ENCODE measurements around the gene GCN1.

Gene GCN1

GRCh38 chr12:120158351-120158750, 36.2 kb downstream of the GCN1 start:
- no peak for TF ChIP-seq POLR2AphosphoS5 (IDR thresholded peaks at IDR 0.05; ENCODE audit: low read depth)
- no peak for TF ChIP-seq SPI1 (IDR thresholded peaks at IDR 0.05; ENCODE audit: borderline replicate concordance, low read depth)
- no peak for TF ChIP-seq CTCF (IDR thresholded peaks at IDR 0.05; ENCODE audit: insufficient read depth, low read length)
- no peak for TF ChIP-seq REST (IDR thresholded peaks at IDR 0.05; ENCODE audit: insufficient replicate concordance, low read depth)
- no peak for TF ChIP-seq GABPA (IDR thresholded peaks at IDR 0.05; ENCODE audit: low read depth)
- no peak overlapping the region for H3K27ac ChIP-seq (replicated peaks)
- H3K27me3 ChIP-seq (ENCODE audit: insufficient read depth, poor library complexity, severe bottlenecking): no peaks in the 10 kb centered on the region
- H3K4me3 ChIP-seq (replicated peaks; ENCODE audit: insufficient read depth, low read length): no peak overlapping the region
- DNase-seq (ENCODE audit: low read depth in 1 of 2, low spot score in 1 of 2): no peak

GRCh38 chr12:120157678-120158077, 36.8 kb downstream of the GCN1 start:
- no peak overlapping the region for H3K27ac ChIP-seq (replicated peaks)
- no peak overlapping the region for H3K4me3 ChIP-seq (replicated peaks; ENCODE audit: insufficient read depth, low read length)
- no peaks in the 10 kb centered on the region for H3K27me3 ChIP-seq (ENCODE audit: insufficient read depth, poor library complexity, severe bottlenecking)
- no peak for DNase-seq (ENCODE audit: low read depth in 1 of 2, low spot score in 1 of 2)
- TF ChIP-seq GABPA (IDR thresholded peaks at IDR 0.05; ENCODE audit: low read depth): no peak
- TF ChIP-seq SPI1 (IDR thresholded peaks at IDR 0.05; ENCODE audit: borderline replicate concordance, low read depth): no peak
- TF ChIP-seq POLR2AphosphoS5 (IDR thresholded peaks at IDR 0.05; ENCODE audit: low read depth): no peak
- no peak for TF ChIP-seq REST (IDR thresholded peaks at IDR 0.05; ENCODE audit: insufficient replicate concordance, low read depth)
- TF ChIP-seq CTCF (IDR thresholded peaks at IDR 0.05; ENCODE audit: insufficient read depth, low read length): no peak

GRCh38 chr12:120156315-120157259, 37.9 kb downstream of the GCN1 start:
- no peak overlapping the region for H3K27ac ChIP-seq (replicated peaks)
- TF ChIP-seq CTCF (IDR thresholded peaks at IDR 0.05; ENCODE audit: insufficient read depth, low read length) (no peak), GABPA (IDR thresholded peaks at IDR 0.05; ENCODE audit: low read depth) (no peak), SPI1 (IDR thresholded peaks at IDR 0.05; ENCODE audit: borderline replicate concordance, low read depth) (no peak), POLR2AphosphoS5 (IDR thresholded peaks at IDR 0.05; ENCODE audit: low read depth) (no peak), REST (IDR thresholded peaks at IDR 0.05; ENCODE audit: insufficient replicate concordance, low read depth) (no peak)
- no peak for DNase-seq (ENCODE audit: low read depth in 1 of 2, low spot score in 1 of 2)
- H3K27me3 ChIP-seq (ENCODE audit: insufficient read depth, poor library complexity, severe bottlenecking): no peaks in the 10 kb centered on the region
- H3K4me3 ChIP-seq (replicated peaks; ENCODE audit: insufficient read depth, low read length): no peak overlapping the region

All from HL-60 (cell line).